GM12801 (cell line): ENCODE results near the gene EFCAB7.

ENCODE experiments used
- CTCF ChIP-seq: IDR thresholded peaks from one replicate; pipeline ENCODE4 v1.5.1; 2011; ENCODE audit warnings: control low read depth; ENCODE audit not compliant: insufficient read length; ENCODE audit errors: extremely low read depth

The EFCAB7 gene

GRCh38 chr1:63522891-63523728 is at the start of gene EFCAB7, which contains the start of gene ITGB3BP:
Gene EFCAB7 (plus strand): TSS chr1:63523525. CDS start chr1:63525573, 2,048 bp downstream.
Gene ITGB3BP (minus strand): TSS chr1:63523225. CDS start chr1:63523133, 92 bp downstream.
- TF ChIP-seq CTCF, result no peak

GRCh38 chr1:63475761-63476160 is 47.6 kb upstream of the EFCAB7 start:
- TF ChIP-seq CTCF, result no peak

- no peak for TF ChIP-seq CTCF
These were observed 43.3 kb upstream of the EFCAB7 start for GRCh38 chr1:63480057-63480456.

- TF ChIP-seq CTCF, result no peak
These were observed 36.7 kb upstream of the EFCAB7 start for GRCh38 chr1:63486629-63487028.

- TF ChIP-seq CTCF, result no peak
These were observed 35.8 kb upstream of the EFCAB7 start for GRCh38 chr1:63487336-63488065.

GRCh38 chr1:63497577-63497976 is 25.7 kb upstream of the EFCAB7 start:
- no peak for TF ChIP-seq CTCF

- TF ChIP-seq CTCF, result no peak
These were observed 25.2 kb upstream of the EFCAB7 start for GRCh38 chr1:63498106-63498505.
